ENCODE results near the gene RPL29.

Gene RPL29

GRCh38 chr3:52005571-52005986 is 9.9 kb upstream of the RPL29 start:
- no peaks in the 10 kb centered on the region for H3K36me3 ChIP-seq (ENCODE audit: low read length)
- H2AFZ ChIP-seq (ENCODE audit: low read depth, low read length, severe bottlenecking), result no peak overlapping the region
- no peak overlapping the region for H3K4me2 ChIP-seq (ENCODE audit: low read depth, low read length, poor library complexity, severe bottlenecking)
- no peaks in the 10 kb centered on the region for H3K9me3 ChIP-seq (ENCODE audit: insufficient read depth, low read length)
- H3K4me3 ChIP-seq (ENCODE audit: insufficient read depth, low read length, poor library complexity, severe bottlenecking), result no peak overlapping the region
- no peaks in the 10 kb centered on the region for H3K9me2 ChIP-seq (replicated peaks; ENCODE audit: insufficient read depth, low read length)
- TF ChIP-seq CTCF (IDR thresholded peaks at IDR 0.05; ENCODE audit: insufficient read depth, low read length, poor library complexity, severe bottlenecking), result no peak
- TF ChIP-seq EZH2phosphoT487 (conservative IDR thresholded peaks at IDR 0.05; ENCODE audit: low read length), result no peak
- H3K27me3 ChIP-seq (ENCODE audit: low read length), result no peaks in the 10 kb centered on the region
- no peak overlapping the region for H3K27ac ChIP-seq (ENCODE audit: low read depth, low read length)
- H3K9ac ChIP-seq (ENCODE audit: low read length), result no peak overlapping the region
- no peaks in the 10 kb centered on the region for H3K79me2 ChIP-seq (ENCODE audit: insufficient read depth, low read length)
- no peaks in the 10 kb centered on the region for H4K20me1 ChIP-seq (ENCODE audit: low read depth, low read length)
- H3F3A ChIP-seq (ENCODE audit: insufficient read depth), result no peaks in the 10 kb centered on the region

DNA sequence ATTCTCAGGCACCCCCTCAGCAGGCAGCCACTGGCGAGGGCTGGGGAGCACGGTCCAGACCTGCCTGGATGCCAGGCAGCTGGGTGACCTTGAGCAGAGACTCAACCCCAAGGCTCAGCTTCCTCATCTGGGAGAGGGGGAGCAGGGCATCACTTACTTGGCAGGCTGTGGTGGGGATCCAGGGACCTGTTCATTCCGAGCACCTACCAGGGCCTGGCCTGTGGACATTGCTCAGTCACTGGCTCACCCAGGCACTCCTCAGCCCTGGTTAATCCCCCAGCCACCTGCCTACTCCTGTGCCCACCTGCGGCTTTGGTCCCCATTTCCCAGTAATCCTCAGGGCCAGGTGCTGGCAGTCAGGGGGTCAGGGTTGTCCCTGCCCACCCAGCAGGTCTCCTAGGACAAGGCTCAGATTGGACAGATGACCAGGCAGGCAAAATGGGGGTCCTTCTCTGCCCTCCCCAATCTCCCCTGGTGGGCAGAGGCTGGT is 9.3 kb upstream of the RPL29 start:
- Histone ChIP-seq H3K79me2 (ENCODE audit: insufficient read depth, low read length) (no peaks in the 10 kb centered on the region), H3K9ac (ENCODE audit: low read length) (no peak overlapping the region), H3K9me3 (ENCODE audit: insufficient read depth, low read length) (no peaks in the 10 kb centered on the region), H4K20me1 (ENCODE audit: low read depth, low read length) (no peaks in the 10 kb centered on the region), H2AFZ (ENCODE audit: low read depth, low read length, severe bottlenecking) (no peak overlapping the region), H3K36me3 (ENCODE audit: low read length) (no peaks in the 10 kb centered on the region), H3K4me2 (ENCODE audit: low read depth, low read length, poor library complexity, severe bottlenecking) (no peak overlapping the region), H3K4me3 (ENCODE audit: insufficient read depth, low read length, poor library complexity, severe bottlenecking) (no peak overlapping the region), H3K27me3 (ENCODE audit: low read length) (no peaks in the 10 kb centered on the region), H3F3A (ENCODE audit: insufficient read depth) (no peaks in the 10 kb centered on the region), H3K9me2 (replicated peaks; ENCODE audit: insufficient read depth, low read length) (no peaks in the 10 kb centered on the region), H3K27ac (ENCODE audit: low read depth, low read length) (no peak overlapping the region)
- no peak for TF ChIP-seq CTCF (IDR thresholded peaks at IDR 0.05; ENCODE audit: insufficient read depth, low read length, poor library complexity, severe bottlenecking)
- no peak for TF ChIP-seq EZH2phosphoT487 (conservative IDR thresholded peaks at IDR 0.05; ENCODE audit: low read length)

- Histone ChIP-seq H4K20me1 (ENCODE audit: low read depth, low read length) (no peaks in the 10 kb centered on the region), H3K4me3 (ENCODE audit: insufficient read depth, low read length, poor library complexity, severe bottlenecking) (no peak overlapping the region), H3K27me3 (ENCODE audit: low read length) (no peaks in the 10 kb centered on the region), H3K9ac (ENCODE audit: low read length) (no peak overlapping the region), H3K4me2 (ENCODE audit: low read depth, low read length, poor library complexity, severe bottlenecking) (no peak overlapping the region), H3K27ac (ENCODE audit: low read depth, low read length) (no peak overlapping the region), H3F3A (ENCODE audit: insufficient read depth) (no peaks in the 10 kb centered on the region), H3K36me3 (ENCODE audit: low read length) (no peaks in the 10 kb centered on the region), H2AFZ (ENCODE audit: low read depth, low read length, severe bottlenecking) (no peak overlapping the region), H3K9me2 (replicated peaks; ENCODE audit: insufficient read depth, low read length) (no peaks in the 10 kb centered on the region), H3K9me3 (ENCODE audit: insufficient read depth, low read length) (no peaks in the 10 kb centered on the region), H3K79me2 (ENCODE audit: insufficient read depth, low read length) (no peaks in the 10 kb centered on the region)
- TF ChIP-seq EZH2phosphoT487 (conservative IDR thresholded peaks at IDR 0.05; ENCODE audit: low read length), result no peak
- TF ChIP-seq CTCF (IDR thresholded peaks at IDR 0.05; ENCODE audit: insufficient read depth, low read length, poor library complexity, severe bottlenecking), result peak; percentile 19
Observed at GRCh38 chr3:52004163-52004787, 8.6 kb upstream of the RPL29 start.

Data from SU-DHL-6 (cell line).